HG03139 (cell line): ENCODE data around the gene WDR48.

Source experiments
- ATAC-seq: cut with Tn5 transposase; IDR thresholded peaks from one replicate; pipeline ENCODE4 v1.9.1; 2021; ENCODE audit not compliant: unreplicated experiment

The WDR48 gene

GRCh38 chr3:39063143-39063542, 11.3 kb downstream of the WDR48 start:
- ATAC-seq, result no peak

GRCh38 chr3:39064646-39065045, 12.8 kb downstream of the WDR48 start:
- ATAC-seq, result no peak

GRCh38 chr3:39065197-39065596, 13.4 kb downstream of the WDR48 start:
- peak; percentile 94 for ATAC-seq

GRCh38 chr3:39067286-39067685, 15.5 kb downstream of the WDR48 start:
- ATAC-seq, result no peak

GRCh38 chr3:39068556-39068955, 16.7 kb downstream of the WDR48 start:
- no peak for ATAC-seq

- ATAC-seq, result no peak
Measured at GRCh38 chr3:39075910-39076309, 24.1 kb downstream of the WDR48 start.

- ATAC-seq, result no peak
Measured at GRCh38 chr3:39079530-39079929, 27.7 kb downstream of the WDR48 start.

GRCh38 chr3:39080026-39080425, 28.2 kb downstream of the WDR48 start:
- ATAC-seq, result no peak

GRCh38 chr3:39082666-39083313, 31.0 kb downstream of the WDR48 start:
- ATAC-seq, result no peak

- no peak for ATAC-seq
Measured at GRCh38 chr3:39086144-39086543, 34.3 kb downstream of the WDR48 start.

GRCh38 chr3:39088456-39088855, 36.6 kb downstream of the WDR48 start:
- ATAC-seq, result no peak

GRCh38 chr3:39088889-39089288, 37.1 kb downstream of the WDR48 start:
- no peak for ATAC-seq

- no peak for ATAC-seq
Measured at GRCh38 chr3:39090922-39091321, 39.1 kb downstream of the WDR48 start.

GRCh38 chr3:39094851-39095677, 43.2 kb downstream of the WDR48 start:
- no peak for ATAC-seq

- ATAC-seq, result no peak
Measured at GRCh38 chr3:39095778-39096177, 44.0 kb downstream of the WDR48 start.

- ATAC-seq, result no peak
Measured at GRCh38 chr3:39096775-39097174, 45.0 kb downstream of the WDR48 start.

- no peak for ATAC-seq
Measured at GRCh38 chr3:39097716-39098472, 46.1 kb downstream of the WDR48 start.

GRCh38 chr3:39098473-39099000, 46.7 kb downstream of the WDR48 start:
- no peak for ATAC-seq

- ATAC-seq, result no peak
Measured at GRCh38 chr3:39099242-39099641, 47.4 kb downstream of the WDR48 start.

- ATAC-seq, result no peak
Measured at GRCh38 chr3:39099738-39100499, 48.1 kb downstream of the WDR48 start.

- ATAC-seq, result no peak
Measured at GRCh38 chr3:39100500-39100886, 48.7 kb downstream of the WDR48 start.
